Mesenchymal stem cell (in vitro differentiated cells and primary cell): ENCODE results near the gene GMPS.

ENCODE experiments used
- DNase-seq: peaks from one replicate; pipeline ENCODE4 v3.0.0-alpha.2; 2013
- H2AFZ ChIP-seq: one replicate; pipeline ENCODE4 v1.6.1; 2013; ENCODE audit warnings: low read depth, mild to moderate bottlenecking, control low read depth, inconsistent platforms, low read length, moderate library complexity
- H2AK5ac ChIP-seq: 2 replicates; pipeline ENCODE4 v1.6.1; 2013; ENCODE audit warnings: low read length, moderate library complexity, mild to moderate bottlenecking, inconsistent platforms; ENCODE audit not compliant: severe bottlenecking
- H2BK120ac ChIP-seq: one replicate; pipeline ENCODE4 v1.6.1; 2013; ENCODE audit warnings: low read depth, mild to moderate bottlenecking, inconsistent platforms, low read length, moderate library complexity
- H2BK12ac ChIP-seq, 2 experiments: one replicate each; pipeline ENCODE4 v1.6.1; 2013; ENCODE audit warnings: inconsistent platforms in 2 of 2, low read length in 2 of 2, mild to moderate bottlenecking in 2 of 2, moderate library complexity in 2 of 2, control low read depth in 1 of 2
- H2BK15ac ChIP-seq: one replicate; pipeline ENCODE4 v1.6.1; 2013; ENCODE audit warnings: mild to moderate bottlenecking, low read depth, inconsistent platforms; ENCODE audit not compliant: poor library complexity, severe bottlenecking
- H2BK5ac ChIP-seq: 2 replicates; pipeline ENCODE4 v1.6.1; 2013; ENCODE audit warnings: low read depth, mild to moderate bottlenecking, low read length, control low read depth, inconsistent platforms; ENCODE audit not compliant: poor library complexity, severe bottlenecking
- H3K14ac ChIP-seq, 2 experiments: one replicate each; pipeline ENCODE4 v1.6.1; 2013; ENCODE audit warnings: inconsistent platforms in 2 of 2, low read length in 2 of 2, control low read depth in 1 of 2, mild to moderate bottlenecking in 1 of 2, moderate library complexity in 1 of 2
- H3K18ac ChIP-seq, 2 experiments: one replicate each; pipeline ENCODE4 v1.6.1; 2013; ENCODE audit warnings: inconsistent platforms in 2 of 2, low read length in 2 of 2, control low read depth in 1 of 2, low read depth in 1 of 2, mild to moderate bottlenecking in 1 of 2
- H3K23ac ChIP-seq, 2 experiments: one replicate each; pipeline ENCODE4 v1.6.1; 2013; ENCODE audit warnings: inconsistent platforms in 2 of 2, low read length in 2 of 2, mild to moderate bottlenecking in 2 of 2, moderate library complexity in 2 of 2, control low read depth in 1 of 2
- H3K27ac ChIP-seq: 2 replicates; pipeline ENCODE4 v1.5.1; 2013; ENCODE audit warnings: mild to moderate bottlenecking, moderate library complexity, low read length, control low read depth, inconsistent platforms; ENCODE audit not compliant: poor library complexity, severe bottlenecking
- H3K27me3 ChIP-seq, 2 experiments: 2 replicates each; pipeline versions ENCODE4 v1.6.1 to v1.7.0; 2013; ENCODE audit warnings: low read length in 2 of 2, mild to moderate bottlenecking in 2 of 2, moderate library complexity in 2 of 2, control low read depth in 1 of 2, inconsistent platforms in 1 of 2; ENCODE audit not compliant: control insufficient read depth in 1 of 2, insufficient read depth in 1 of 2
- H3K36me3 ChIP-seq, 2 experiments: 2 replicates each; pipeline versions ENCODE4 v1.6.1 to v1.7.0; 2013; ENCODE audit warnings: low read length in 2 of 2, control low read depth in 1 of 2, inconsistent platforms in 1 of 2, low read depth in 1 of 2, mild to moderate bottlenecking in 1 of 2; ENCODE audit not compliant: insufficient read depth in 2 of 2, control insufficient read depth in 1 of 2
- H3K4ac ChIP-seq, 2 experiments: one replicate each; pipeline ENCODE4 v1.6.1; 2013; ENCODE audit warnings: inconsistent platforms in 2 of 2, low read length in 2 of 2, mild to moderate bottlenecking in 2 of 2, moderate library complexity in 2 of 2, control low read depth in 1 of 2, low read depth in 1 of 2
- H3K4me1 ChIP-seq: 2 replicates; pipeline ENCODE4 v1.6.1; 2013; ENCODE audit warnings: low read depth, low read length, control low read depth; ENCODE audit not compliant: control insufficient read depth, insufficient read depth
- H3K4me2 ChIP-seq: 2 replicates; pipeline ENCODE4 v1.6.1; 2013; ENCODE audit warnings: low read length, mild to moderate bottlenecking, inconsistent platforms; ENCODE audit not compliant: poor library complexity, severe bottlenecking
- H3K4me3 ChIP-seq, 2 experiments: 2 replicates each; pipeline versions ENCODE4 v1.5.1 to v1.7.0; 2013; ENCODE audit warnings: low read length in 2 of 2, mild to moderate bottlenecking in 2 of 2, control low read depth in 1 of 2, low read depth in 1 of 2; ENCODE audit not compliant: insufficient read depth in 1 of 2
- H3K79me1 ChIP-seq: replicated peaks from 2 replicates; pipeline ENCODE4 v1.6.1; 2013; ENCODE audit warnings: mild to moderate bottlenecking, control low read depth, low read length, inconsistent platforms; ENCODE audit not compliant: poor library complexity, severe bottlenecking
- H3K9ac ChIP-seq: 2 replicates; pipeline ENCODE4 v1.7.0; 2013; ENCODE audit warnings: mild to moderate bottlenecking, low read length, moderate library complexity
- H3K9me3 ChIP-seq: 2 replicates; pipeline ENCODE4 v1.7.0; 2013; ENCODE audit warnings: mild to moderate bottlenecking, low read length; ENCODE audit not compliant: control insufficient read depth
- H4K8ac ChIP-seq: one replicate; pipeline ENCODE4 v1.6.1; 2013; ENCODE audit warnings: inconsistent platforms, mild to moderate bottlenecking, low read length, moderate library complexity
- H4K91ac ChIP-seq: one replicate; pipeline ENCODE4 v1.6.1; 2013; ENCODE audit warnings: mild to moderate bottlenecking, low read length, inconsistent platforms
- WGBS: methylation state at CpG from one replicate; pipeline ENCODE4 v1.1.7; 2013; ENCODE audit warnings: mixed read lengths; 5-methylcytosine and 5-hydroxymethylcytosine counted together

Gene GMPS

DNA sequence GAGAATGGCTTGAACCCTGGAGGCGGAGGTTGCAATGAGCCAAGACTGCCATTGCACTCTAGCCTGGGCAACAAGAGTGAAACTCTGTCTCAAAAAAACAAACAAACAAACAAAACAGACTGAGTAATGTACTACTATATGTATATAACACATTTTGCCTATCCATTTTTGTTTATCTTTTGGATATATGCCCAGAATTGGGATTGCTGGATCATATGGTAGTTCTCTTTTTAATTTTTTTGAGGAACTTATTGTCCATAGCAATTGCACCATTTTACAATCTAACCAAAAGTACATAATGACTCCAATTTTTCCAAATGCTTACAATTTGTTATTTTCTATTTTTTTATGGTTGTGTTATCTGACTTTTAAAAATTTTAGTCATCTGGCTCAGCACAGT, 47.3 kb downstream of the GMPS start:
- H2BK5ac ChIP-seq, result no peak overlapping the region
- no peaks in the 10 kb centered on the region for H3K27me3 ChIP-seq
- H2BK15ac ChIP-seq, result no peak overlapping the region
- H2BK12ac ChIP-seq, result no peak overlapping the region
- no peak for DNase-seq
- H3K23ac ChIP-seq, result no peak overlapping the region
- peaks cover 3% of the 10 kb centered on the region for H3K79me1 ChIP-seq
- no peak overlapping the region for H3K14ac ChIP-seq
- no peak overlapping the region for H3K4me2 ChIP-seq
- peaks cover 16 to 73% of the 10 kb centered on the region in 2 experiments for H3K36me3 ChIP-seq
- WGBS, result no CpG with 5 or more reads among the region's 1 CpG
- no peak overlapping the region for H2AFZ ChIP-seq
- no peak overlapping the region for H2AK5ac ChIP-seq
- H3K9me3 ChIP-seq, result no peaks in the 10 kb centered on the region
- no peak overlapping the region for H3K27ac ChIP-seq
- H2BK120ac ChIP-seq, result no peak overlapping the region
- no peak overlapping the region for H3K9ac ChIP-seq
- no peak overlapping the region for H4K91ac ChIP-seq
- no peak overlapping the region for H4K8ac ChIP-seq
- H3K4me1 ChIP-seq, result peaks cover 2% of the 10 kb centered on the region
- H3K4ac ChIP-seq, result no peak overlapping the region
- H3K18ac ChIP-seq, result no peak overlapping the region
- no peak overlapping the region for H3K4me3 ChIP-seq

DNA sequence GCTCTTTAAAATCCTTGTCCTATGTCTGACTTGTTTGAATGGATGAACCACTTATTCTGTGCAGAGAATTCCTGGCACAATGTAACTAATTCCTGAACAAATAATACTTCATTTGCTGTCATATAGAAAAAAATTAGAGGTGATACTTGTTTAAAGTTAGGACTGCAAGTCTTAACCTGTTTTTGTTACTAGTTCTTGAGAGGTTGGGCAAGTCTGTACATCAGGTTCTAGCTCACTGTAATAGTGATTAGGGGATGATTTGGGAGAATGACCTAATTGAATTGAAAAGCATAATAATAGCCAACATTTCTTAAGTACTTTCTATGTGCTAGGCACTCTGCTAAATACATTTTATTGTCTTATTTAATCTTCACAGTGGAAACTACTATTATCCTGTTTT, 49.3 kb downstream of the GMPS start:
- Histone ChIP-seq H2AK5ac (no peak overlapping the region), H3K18ac (no peak overlapping the region), H3K27ac (no peak overlapping the region), H3K4me2 (no peak overlapping the region), H2BK120ac (no peak overlapping the region), H3K36me3 (peaks cover 11 to 82% of the 10 kb centered on the region in 2 experiments), H2BK12ac (no peak overlapping the region), H3K79me1 (peaks cover 3% of the 10 kb centered on the region), H3K27me3 (no peaks in the 10 kb centered on the region), H3K9me3 (no peaks in the 10 kb centered on the region), H3K4ac (no peak overlapping the region), H2BK15ac (no peak overlapping the region), H4K91ac (no peak overlapping the region), H3K23ac (no peak overlapping the region), H3K9ac (no peak overlapping the region), H2BK5ac (no peak overlapping the region), H3K4me1 (peaks cover 2% of the 10 kb centered on the region), H3K14ac (no peak overlapping the region), H4K8ac (no peak overlapping the region), H3K4me3 (no peak overlapping the region), H2AFZ (no peak overlapping the region)
- no peak for DNase-seq

GRCh38 chr3:155921486-155921885, 51.0 kb downstream of the GMPS start:
- DNase-seq, result no peak
- no peaks in the 10 kb centered on the region for H3K9me3 ChIP-seq
- no peak overlapping the region for H4K8ac ChIP-seq
- H2BK15ac ChIP-seq, result no peak overlapping the region
- H2BK120ac ChIP-seq, result no peak overlapping the region
- H3K27me3 ChIP-seq, result no peaks in the 10 kb centered on the region
- WGBS, result 89% methylated on average over 2 of the region's 2 CpGs
- no peak overlapping the region for H3K9ac ChIP-seq
- H3K4me2 ChIP-seq, result no peak overlapping the region
- no peak overlapping the region for H4K91ac ChIP-seq
- H2BK5ac ChIP-seq, result no peak overlapping the region
- no peak overlapping the region for H2AK5ac ChIP-seq
- H2BK12ac ChIP-seq, result no peak overlapping the region
- H3K36me3 ChIP-seq, result peaks cover 7 to 83% of the 10 kb centered on the region in 2 experiments
- H2AFZ ChIP-seq, result no peak overlapping the region
- peaks cover 3% of the 10 kb centered on the region for H3K79me1 ChIP-seq
- H3K4me1 ChIP-seq, result peaks cover 2% of the 10 kb centered on the region
- H3K23ac ChIP-seq, result no peak overlapping the region
- no peak overlapping the region for H3K14ac ChIP-seq
- no peak overlapping the region for H3K4me3 ChIP-seq
- H3K27ac ChIP-seq, result peak overlapping the region; percentile 16
- no peak overlapping the region for H3K18ac ChIP-seq
- no peak overlapping the region for H3K4ac ChIP-seq

GRCh38 chr3:155934230-155934629, 63.8 kb downstream of the GMPS start:
- Histone ChIP-seq H3K14ac (no peak overlapping the region), H2BK12ac (no peak overlapping the region), H3K9me3 (no peaks in the 10 kb centered on the region), H4K8ac (no peak overlapping the region), H3K4ac (no peak overlapping the region), H3K9ac (peak overlapping the region; percentile 28), H3K18ac (no peak overlapping the region), H3K4me1 (no peaks in the 10 kb centered on the region), H2AFZ (no peak overlapping the region), H3K27ac (no peak overlapping the region), H3K23ac (no peak overlapping the region), H2BK5ac (no peak overlapping the region), H3K4me2 (no peak overlapping the region), H3K27me3 (no peaks in the 10 kb centered on the region), H3K79me1 (peaks cover 8% of the 10 kb centered on the region), H3K4me3 (no peak overlapping the region), H2BK15ac (no peak overlapping the region), H3K36me3 (peaks cover 8 to 65% of the 10 kb centered on the region in 2 experiments), H4K91ac (no peak overlapping the region), H2BK120ac (no peak overlapping the region), H2AK5ac (no peak overlapping the region)
- DNase-seq, result no peak
- 84% methylated on average over 1 of the region's 2 CpGs for WGBS
